ENCODE data around the gene SAMD1. TPM values are rescaled to one million over a fixed set of nuclear protein-coding genes. Genes with fewer than 3 reads are reported as not detected.
A peak's percentile ranks its signal among the peaks of the same experiment; 100 is the strongest.

SAMD1 gene
- total and polyA plus RNA-seq, 7 donors: 8.7 to 40.9 (median 15.6) TPM

DNA sequence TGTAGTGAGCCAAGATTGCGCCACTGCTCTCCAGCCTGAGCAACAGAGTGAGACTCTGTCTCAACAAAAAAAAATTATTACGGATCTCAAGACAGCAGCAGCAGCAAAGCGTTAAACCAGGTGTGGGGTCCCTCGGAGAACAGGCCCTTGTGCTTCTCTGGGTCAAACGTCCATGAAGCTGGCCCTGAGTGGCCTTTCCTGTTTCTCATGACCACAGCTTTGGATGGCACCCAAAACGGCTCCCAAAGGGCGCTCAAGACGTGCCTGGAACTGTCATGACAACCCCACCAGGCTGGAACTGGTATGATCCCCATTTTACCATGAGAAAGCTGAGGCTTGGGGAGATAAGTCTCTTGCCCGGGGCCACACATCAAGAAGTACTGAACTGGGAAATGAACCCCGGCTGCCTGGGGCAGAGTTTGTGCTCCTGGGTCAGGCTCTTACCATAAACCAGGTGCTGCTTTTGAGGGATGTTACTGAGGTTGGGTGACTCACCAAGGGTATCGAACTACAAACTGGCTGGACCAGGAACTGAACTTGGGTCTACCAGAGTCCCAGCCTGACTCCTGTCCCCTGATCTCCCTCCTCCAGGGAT lies 11.6 kb upstream of the SAMD1 start:
- H3K36me3 ChIP-seq: peaks cover 24 to 94% (median 55%) of the 10 kb centered on the region in 4 donors
- no peaks in the 10 kb centered on the region for H3K9me3 ChIP-seq
- DNase-seq: no peak
- WGBS, 2 donors: 88% methylated on average over 11 of the region's 11 CpGs
- H3K4me3 ChIP-seq: no peak overlapping the region
- H3K27ac ChIP-seq: no peak overlapping the region
- intact Hi-C loops (cut with DNase I): no loop called here
- H3K27me3 ChIP-seq: no peaks in the 10 kb centered on the region
- TF ChIP-seq EP300 (IDR thresholded peaks at IDR 0.05) (no peak), POLR2AphosphoS5 (IDR thresholded peaks at IDR 0.05) (no peak), POLR2A (IDR thresholded peaks at IDR 0.05) (no peak)
- TF ChIP-seq, protein P1, sequence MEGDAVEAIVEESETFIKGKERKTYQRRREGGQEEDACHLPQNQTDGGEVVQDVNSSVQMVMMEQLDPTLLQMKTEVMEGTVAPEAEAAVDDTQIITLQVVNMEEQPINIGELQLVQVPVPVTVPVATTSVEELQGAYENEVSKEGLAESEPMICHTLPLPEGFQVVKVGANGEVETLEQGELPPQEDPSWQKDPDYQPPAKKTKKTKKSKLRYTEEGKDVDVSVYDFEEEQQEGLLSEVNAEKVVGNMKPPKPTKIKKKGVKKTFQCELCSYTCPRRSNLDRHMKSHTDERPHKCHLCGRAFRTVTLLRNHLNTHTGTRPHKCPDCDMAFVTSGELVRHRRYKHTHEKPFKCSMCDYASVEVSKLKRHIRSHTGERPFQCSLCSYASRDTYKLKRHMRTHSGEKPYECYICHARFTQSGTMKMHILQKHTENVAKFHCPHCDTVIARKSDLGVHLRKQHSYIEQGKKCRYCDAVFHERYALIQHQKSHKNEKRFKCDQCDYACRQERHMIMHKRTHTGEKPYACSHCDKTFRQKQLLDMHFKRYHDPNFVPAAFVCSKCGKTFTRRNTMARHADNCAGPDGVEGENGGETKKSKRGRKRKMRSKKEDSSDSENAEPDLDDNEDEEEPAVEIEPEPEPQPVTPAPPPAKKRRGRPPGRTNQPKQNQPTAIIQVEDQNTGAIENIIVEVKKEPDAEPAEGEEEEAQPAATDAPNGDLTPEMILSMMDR (IDR thresholded peaks at IDR 0.05): no peak
- H3K4me1 ChIP-seq: peaks cover 0 to 4% (median 3%) of the 10 kb centered on the region in 4 donors

DNA sequence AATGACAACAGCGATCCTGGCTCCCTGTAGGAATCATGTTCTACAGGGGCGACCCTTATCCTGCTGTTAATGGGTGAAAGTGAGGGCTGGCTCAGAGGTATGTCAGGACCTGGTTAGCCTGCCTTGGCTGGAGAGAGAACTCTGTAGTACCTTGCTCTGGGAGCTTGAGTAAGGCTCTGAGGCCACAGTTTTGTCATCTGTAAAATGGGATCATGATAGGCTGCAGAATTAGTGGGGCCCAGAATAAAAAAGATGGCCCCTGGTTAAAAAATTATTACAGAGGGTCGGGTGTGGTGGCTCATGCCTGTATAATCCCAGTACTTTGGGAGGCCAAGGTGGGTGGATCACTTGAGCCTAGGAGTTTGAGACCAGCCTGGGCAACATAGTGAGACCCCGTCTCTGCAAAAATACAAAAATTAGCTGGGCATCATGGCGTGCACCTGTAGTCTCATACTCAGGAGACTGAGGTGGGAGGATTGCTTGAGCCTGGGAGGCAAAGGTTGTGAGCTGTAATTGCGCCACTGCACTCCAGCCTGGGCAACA lies 10.5 kb upstream of the SAMD1 start:
- Histone ChIP-seq H3K27ac (no peak overlapping the region), H3K36me3 (peaks cover 26 to 95% (median 53%) of the 10 kb centered on the region in 4 donors), H3K27me3 (no peaks in the 10 kb centered on the region), H3K9me3 (no peaks in the 10 kb centered on the region), H3K4me1 (no peaks in the 10 kb centered on the region), H3K4me3 (no peak overlapping the region)
- DNase-seq: no peak
- intact Hi-C loops (cut with DNase I): no loop called here
- WGBS, 2 donors: 95 to 96% methylated on average over 6 of the region's 6 CpGs
- no peak for TF ChIP-seq EP300 (IDR thresholded peaks at IDR 0.05)
- TF ChIP-seq, protein P1 (IDR thresholded peaks at IDR 0.05): no peak
- TF ChIP-seq POLR2AphosphoS5 (IDR thresholded peaks at IDR 0.05): no peak
- no peak for TF ChIP-seq POLR2A (IDR thresholded peaks at IDR 0.05)

DNA sequence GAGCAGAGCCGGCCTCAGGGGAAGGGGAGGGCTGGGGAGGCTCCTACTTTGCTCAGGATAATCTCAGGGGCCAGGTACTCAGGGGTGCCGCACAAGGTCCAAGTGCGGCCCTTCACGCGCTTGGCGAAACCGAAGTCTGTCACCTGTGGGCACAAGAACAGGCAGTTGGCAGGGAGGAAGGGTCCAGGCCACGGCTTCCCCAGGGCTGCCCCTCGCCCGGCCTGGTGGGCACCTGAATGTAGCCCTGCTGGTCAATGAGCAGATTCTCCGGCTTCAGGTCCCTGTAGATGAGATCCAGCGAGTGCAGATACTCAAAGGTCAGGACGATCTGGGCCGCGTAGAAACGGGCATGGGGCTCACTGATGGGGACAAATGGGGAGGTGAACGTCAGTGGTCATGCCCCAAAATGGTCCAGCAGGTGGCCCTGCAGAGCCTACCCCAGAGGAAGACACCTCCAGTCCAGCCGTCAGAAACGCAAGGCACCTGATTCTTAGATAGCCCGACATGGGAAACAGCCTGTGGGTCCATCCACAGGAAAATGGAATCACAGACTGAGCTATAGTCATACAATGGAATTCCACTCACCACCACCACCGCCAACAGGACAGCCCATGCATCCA lies 7.1 kb upstream of the SAMD1 start:
- intact Hi-C loops (cut with DNase I): no loop called here
- TF ChIP-seq EP300 (IDR thresholded peaks at IDR 0.05) (no peak), POLR2A (IDR thresholded peaks at IDR 0.05) (no peak), POLR2AphosphoS5 (IDR thresholded peaks at IDR 0.05) (no peak)
- TF ChIP-seq, protein P1 (IDR thresholded peaks at IDR 0.05): no peak
- Histone ChIP-seq H3K36me3 (peaks cover 17 to 69% (median 34%) of the 10 kb centered on the region in 4 donors), H3K9me3 (peaks cover 4 to 6% (median 5%) of the 10 kb centered on the region in 4 donors), H3K4me1 (no peaks in the 10 kb centered on the region), H3K27ac (peak overlapping the region in 1 of 4 donors; percentile 7), H3K27me3 (no peaks in the 10 kb centered on the region), H3K4me3 (no peak overlapping the region)
- 88 to 89% methylated on average over 21 of the region's 21 CpGs for WGBS, 2 donors
- DNase-seq: no peak

DNA sequence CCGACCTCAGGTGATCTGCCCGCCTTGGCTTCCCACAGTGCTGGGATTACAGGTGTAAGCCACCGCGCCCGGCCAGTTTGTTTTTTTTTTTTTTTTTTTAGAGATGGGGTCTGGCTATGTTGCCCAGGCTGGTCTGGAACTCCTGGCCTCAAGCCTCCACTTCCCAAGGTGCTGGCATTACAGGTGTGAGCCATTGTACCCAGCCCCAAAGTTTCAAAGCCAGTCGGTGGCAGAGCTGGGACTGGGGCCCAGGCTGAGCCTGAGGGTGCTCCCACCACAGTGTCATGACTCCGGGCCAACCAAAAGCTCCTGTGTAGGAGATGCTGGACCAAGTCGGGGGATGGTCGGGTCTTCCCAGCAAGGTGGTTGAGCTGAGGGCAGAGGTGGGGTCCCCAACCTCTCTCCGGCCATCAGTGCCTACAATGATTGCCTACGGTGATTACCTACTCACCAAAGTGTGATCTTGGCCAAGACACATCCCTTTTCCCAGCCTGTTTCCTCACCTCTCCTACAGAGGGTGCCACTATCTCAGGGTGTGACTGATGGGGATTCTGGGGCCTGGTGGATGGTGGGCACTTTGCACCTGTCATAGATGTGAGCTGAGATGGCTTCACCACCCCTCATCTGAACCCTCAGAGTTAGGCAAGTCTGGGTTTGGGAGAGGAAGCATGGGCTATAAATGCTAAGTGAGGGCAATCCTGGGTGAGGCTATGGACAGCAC lies 5.9 kb upstream of the SAMD1 start:
- no peak for TF ChIP-seq EP300 (IDR thresholded peaks at IDR 0.05)
- WGBS, 2 donors: 94 to 96% methylated on average over 11 of the region's 11 CpGs

DNA sequence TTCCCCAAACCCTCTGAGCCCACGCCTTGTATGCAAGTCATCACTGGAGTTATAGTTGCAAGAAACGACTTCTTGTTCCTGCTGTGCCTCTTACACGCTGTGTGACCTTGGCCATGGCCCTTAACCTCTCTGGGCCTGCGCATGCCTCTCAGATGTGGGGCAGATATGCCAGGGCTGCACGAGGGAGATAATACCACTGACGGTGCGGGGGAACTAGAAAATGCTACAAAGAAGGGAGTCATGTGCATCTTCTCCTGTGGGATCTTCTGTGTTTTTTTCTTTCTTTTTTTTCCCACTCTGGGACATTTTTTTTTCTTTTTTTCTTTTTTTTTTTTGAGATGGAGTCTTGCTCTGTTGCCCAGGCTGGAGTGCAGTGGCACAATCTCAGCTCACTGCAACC lies 4.3 kb upstream of the SAMD1 start:
- Histone ChIP-seq H3K4me1 (peaks cover 0 to 11% (median 8%) of the 10 kb centered on the region in 4 donors), H3K27ac (no peak overlapping the region), H3K4me3 (no peak overlapping the region), H3K27me3 (no peaks in the 10 kb centered on the region), H3K9me3 (peaks cover 4 to 6% (median 5%) of the 10 kb centered on the region in 4 donors), H3K36me3 (peaks cover 2 to 41% (median 12%) of the 10 kb centered on the region in 4 donors)
- intact Hi-C loops (cut with DNase I): loop anchor here (1.0 kb wide), 1 partner anchor 20 kb away; no protein-coding TSS in a partner anchor
- TF ChIP-seq POLR2AphosphoS5 (IDR thresholded peaks at IDR 0.05) (peak in 1 of 4 donors; percentile 4), POLR2A (IDR thresholded peaks at IDR 0.05) (no peak), EP300 (IDR thresholded peaks at IDR 0.05) (no peak)
- TF ChIP-seq, protein P1 (IDR thresholded peaks at IDR 0.05): no peak
- 86 to 87% methylated on average over 7 of the region's 7 CpGs for WGBS, 2 donors
- no peak for DNase-seq

More for the DNA sequence above, 5.9 kb upstream of the SAMD1 start:
- Histone ChIP-seq H3K9me3 (peaks cover 4 to 6% (median 5%) of the 10 kb centered on the region in 4 donors), H3K27ac (no peak overlapping the region), H3K36me3 (peaks cover 8 to 57% (median 25%) of the 10 kb centered on the region in 4 donors), H3K4me1 (peaks cover 0 to 9% (median 7%) of the 10 kb centered on the region in 4 donors), H3K4me3 (no peak overlapping the region), H3K27me3 (no peaks in the 10 kb centered on the region)
- intact Hi-C loops (cut with DNase I): no loop called here
- no peak for DNase-seq

Measured in sigmoid colon (tissue), 7 donors.